Activated CD4-positive, CD25-positive, alpha-beta regulatory T cell treated with anti-CD3 and anti-CD28 coated beads, Interleukin-2, amount 50 U/mL, for 24 hours (primary cell): Measurements from ENCODE around the gene AR.

Experiments
- ATAC-seq, 2 donors: fragments of 150-1000 bp; cut with Tn5 transposase; one replicate each; pipeline ENCODE4 v1.10.0; 2021; ENCODE audit warnings: mild to moderate bottlenecking in 1 of 2, moderate library complexity in 1 of 2

The AR gene

DNA sequence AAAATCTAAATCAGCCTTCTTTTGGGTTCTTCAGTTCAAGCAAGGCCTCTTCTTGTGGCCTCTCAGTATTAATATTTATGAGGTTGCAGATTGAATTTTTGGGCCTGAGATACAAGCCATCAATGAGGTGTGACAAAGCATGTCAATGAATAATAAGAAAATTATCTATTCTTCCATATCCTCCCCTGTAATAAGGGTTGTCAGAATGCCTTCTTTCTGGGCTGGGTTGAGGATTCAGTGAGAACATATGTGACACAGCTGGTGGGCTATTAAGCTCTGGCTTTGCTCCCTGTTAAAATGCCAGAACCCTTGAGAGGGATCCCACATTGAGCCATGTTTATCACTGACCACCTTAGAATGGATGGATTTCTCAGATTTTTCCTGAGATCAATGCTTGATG is 187.2 kb downstream of the AR start:
- ATAC-seq = no peak

DNA sequence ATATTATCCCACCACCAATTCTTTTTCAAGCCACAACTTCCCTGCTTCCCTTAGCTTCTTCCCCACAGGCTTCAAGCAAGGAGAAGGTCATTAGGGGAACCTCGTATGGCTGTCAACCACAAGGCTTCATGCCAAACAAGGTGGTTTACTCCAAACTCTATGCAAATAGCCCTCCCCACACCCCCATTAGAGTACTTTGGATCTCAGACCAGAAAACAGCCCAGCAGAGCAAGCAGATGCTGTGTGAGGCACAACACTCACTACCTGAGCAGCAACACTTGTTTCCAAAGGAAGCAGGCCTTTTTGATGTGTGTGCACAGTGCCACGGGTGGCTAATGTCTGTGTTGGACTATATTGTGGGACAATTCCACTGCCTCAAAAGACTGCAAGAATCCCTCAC is 189.0 kb downstream of the AR start:
- ATAC-seq = no peak

DNA sequence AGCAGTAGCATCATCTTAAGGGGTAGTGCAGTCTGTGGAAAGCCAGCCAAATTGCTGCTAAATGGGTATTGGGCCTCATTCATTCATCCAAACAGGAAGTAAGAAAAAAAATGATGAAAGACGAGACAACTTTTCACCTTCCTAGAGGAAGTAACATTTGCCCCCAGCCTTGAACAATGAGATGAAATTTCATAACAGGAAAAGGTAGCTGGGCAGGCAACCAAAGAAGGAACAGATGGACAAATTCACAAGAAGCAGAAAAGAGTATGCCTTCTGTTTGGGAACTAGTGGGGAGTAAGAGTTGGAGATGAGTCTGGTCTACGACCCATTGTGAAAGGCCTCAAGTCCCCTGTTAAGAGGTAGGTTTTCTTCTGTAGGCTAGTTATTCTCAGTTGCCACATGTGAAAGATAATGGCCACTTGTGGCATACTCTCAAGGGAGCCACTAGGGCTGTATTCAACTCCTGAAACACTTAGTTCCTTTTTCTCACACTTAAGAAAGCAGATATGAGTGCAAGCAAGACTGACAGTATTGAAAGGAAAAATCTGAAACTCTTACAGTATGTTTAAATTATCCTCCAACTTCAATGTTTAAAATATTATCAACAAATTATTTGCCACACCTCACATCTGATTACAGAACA is 190.4 kb downstream of the AR start:
- no peak for ATAC-seq

DNA sequence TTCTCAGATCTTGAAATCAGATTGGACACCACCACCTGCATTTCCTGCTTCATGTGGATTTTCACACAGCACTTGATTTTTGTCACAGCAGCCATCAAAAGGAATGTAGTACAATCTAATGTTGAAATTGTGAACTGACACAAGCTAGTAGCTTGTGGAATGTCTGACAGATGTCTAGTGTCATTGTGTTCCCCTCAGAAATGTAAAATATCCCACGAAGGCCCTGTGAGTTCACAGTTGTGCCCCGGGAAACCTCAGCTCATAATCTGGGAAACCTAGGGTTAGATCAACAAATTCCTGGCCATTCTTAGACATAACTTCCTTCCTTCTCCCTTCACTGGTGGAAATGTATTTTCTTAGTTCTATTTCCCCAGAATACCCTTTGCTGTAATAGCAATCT is 205.7 kb downstream of the AR start:
- no peak for ATAC-seq

DNA sequence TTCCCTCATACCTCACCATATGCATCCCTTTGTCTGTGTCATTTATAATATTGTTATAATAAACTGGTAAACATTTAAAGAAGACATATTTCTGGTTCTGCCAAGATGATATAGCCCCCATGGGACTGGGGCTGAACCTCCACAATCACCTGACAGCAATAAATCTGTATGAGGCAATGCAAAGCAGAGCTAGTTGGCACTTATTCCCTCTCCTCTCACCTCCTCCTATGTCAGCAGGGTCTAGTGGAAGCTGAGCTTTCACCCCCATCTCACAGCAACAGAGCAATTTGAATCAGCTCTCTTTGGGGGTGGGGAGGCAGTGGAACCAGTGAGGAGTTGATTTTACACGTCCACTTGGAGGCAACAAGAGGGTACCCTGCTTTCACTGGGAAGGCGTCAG is 206.9 kb downstream of the AR start:
- ATAC-seq = no peak

DNA sequence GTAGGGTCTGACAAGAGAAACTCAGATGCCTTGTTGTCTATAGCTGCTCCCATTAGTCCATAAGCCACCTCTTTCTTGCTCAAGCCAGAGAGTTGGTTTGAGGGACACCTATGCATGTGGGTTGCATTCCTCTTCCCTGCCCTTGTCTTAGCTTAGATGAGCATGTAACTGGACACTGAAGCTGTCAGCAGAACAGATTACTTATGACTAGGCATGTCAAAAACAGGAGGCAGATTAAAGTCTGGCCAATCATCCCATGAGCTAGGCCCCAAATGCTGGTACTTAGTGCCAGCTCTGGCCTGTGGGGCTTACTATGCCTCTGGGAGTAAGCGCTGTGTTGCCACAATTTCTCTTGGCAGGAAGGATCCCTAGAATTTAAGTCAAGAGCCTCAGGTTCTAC is 215.2 kb downstream of the AR start:
- ATAC-seq = no peak

DNA sequence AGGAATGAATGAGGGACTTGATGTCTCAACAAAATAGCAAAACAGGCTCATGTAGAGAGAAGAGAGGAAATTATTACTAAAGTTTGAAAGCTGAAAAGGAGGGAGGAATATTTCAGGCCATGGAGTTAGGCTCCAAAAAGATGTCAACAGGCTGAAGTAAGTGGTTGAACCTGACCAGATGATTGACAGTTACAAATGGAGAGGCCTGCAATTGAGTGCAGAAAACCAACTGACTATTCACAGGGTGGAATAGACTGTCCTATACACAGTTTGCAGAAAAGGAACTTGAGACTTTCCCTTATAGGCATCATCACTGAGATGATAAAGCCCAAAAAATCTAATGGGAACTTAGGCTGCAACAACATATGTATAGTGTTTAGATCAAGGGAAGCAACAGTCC is 233.3 kb downstream of the AR start:
- ATAC-seq = no peak

DNA sequence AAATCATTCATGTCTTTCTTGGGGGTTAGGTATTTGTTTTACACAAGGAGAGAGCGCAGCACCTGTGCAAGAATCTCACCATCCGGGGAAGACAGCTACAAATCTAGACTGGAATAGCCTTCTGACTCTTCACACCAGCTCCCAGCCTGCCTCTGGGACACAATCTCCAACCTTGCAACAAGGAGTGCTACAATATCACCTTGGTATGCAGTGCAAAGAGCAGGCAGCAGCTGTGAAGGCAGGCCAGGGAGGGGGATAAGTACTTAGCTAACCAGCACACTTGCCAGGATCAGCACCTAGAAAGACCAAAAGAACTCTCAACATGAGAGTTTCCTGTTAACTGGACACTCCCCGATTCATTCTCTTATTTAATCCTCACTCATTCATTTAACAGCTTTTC is 235.3 kb downstream of the AR start:
- no peak for ATAC-seq
